ENCODE data around the gene RBM44. TPM values are rescaled to one million over a fixed set of nuclear protein-coding genes. Genes with fewer than 3 reads are reported as not detected.

RBM44 gene
- total and polyA plus RNA-seq, 3 donors from 2014 or later: 15.0 to 23.4 (median 21.1) TPM

DNA sequence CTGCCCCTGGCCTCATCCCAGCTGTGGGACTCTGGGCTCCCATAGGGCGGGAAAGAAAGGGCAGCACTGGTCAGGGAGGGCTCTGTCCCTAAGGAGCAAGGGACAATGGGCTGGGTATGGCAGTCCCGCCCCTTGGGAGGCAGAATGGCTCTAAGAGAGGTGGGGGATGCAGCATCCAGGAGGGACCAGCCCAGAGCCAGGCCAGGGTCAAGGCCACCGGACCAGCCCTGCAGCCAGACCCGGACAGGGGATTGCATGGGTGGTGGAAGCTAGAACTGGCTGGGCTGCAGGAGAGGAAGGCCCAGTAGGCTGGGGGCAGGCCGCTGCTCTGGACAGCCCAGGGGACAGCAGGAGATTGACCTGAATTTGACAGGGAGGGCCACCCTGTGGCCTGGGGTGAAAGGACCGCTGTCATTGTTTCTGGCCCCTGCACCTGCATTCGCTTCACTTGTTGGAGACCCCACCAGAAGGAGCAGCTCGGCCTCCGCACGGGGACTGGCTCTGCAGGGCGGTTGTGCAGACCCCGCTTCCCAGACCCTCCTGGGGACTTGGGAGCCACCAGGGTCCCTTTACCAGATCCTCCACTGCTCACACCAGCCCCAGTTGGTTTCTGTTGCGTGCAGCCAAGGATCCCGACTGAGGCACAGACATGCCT lies 75.4 kb downstream of the RBM44 start:
- Histone ChIP-seq H3K27ac (no peak overlapping the region), H3K27me3 (no peaks in the 10 kb centered on the region), H3K9me3 (no peaks in the 10 kb centered on the region), H3K4me3 (no peak overlapping the region), H3K4me1 (peaks cover 23% of the 10 kb centered on the region), H3K36me3 (ENCODE audit: low read depth, missing control alignments) (no peaks in the 10 kb centered on the region)
- TF ChIP-seq, protein P1, sequence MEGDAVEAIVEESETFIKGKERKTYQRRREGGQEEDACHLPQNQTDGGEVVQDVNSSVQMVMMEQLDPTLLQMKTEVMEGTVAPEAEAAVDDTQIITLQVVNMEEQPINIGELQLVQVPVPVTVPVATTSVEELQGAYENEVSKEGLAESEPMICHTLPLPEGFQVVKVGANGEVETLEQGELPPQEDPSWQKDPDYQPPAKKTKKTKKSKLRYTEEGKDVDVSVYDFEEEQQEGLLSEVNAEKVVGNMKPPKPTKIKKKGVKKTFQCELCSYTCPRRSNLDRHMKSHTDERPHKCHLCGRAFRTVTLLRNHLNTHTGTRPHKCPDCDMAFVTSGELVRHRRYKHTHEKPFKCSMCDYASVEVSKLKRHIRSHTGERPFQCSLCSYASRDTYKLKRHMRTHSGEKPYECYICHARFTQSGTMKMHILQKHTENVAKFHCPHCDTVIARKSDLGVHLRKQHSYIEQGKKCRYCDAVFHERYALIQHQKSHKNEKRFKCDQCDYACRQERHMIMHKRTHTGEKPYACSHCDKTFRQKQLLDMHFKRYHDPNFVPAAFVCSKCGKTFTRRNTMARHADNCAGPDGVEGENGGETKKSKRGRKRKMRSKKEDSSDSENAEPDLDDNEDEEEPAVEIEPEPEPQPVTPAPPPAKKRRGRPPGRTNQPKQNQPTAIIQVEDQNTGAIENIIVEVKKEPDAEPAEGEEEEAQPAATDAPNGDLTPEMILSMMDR (IDR thresholded peaks at IDR 0.05): no peak
- TF ChIP-seq POLR2A (IDR thresholded peaks at IDR 0.05): no peak
- intact Hi-C loops (cut with DNase I; ENCODE audit: low total_unique reads): no loop called here
- WGBS, 2 donors: 87 to 91% methylated on average over 11 to 14 of the region's 14 CpGs
- DNase-seq: no peak

DNA sequence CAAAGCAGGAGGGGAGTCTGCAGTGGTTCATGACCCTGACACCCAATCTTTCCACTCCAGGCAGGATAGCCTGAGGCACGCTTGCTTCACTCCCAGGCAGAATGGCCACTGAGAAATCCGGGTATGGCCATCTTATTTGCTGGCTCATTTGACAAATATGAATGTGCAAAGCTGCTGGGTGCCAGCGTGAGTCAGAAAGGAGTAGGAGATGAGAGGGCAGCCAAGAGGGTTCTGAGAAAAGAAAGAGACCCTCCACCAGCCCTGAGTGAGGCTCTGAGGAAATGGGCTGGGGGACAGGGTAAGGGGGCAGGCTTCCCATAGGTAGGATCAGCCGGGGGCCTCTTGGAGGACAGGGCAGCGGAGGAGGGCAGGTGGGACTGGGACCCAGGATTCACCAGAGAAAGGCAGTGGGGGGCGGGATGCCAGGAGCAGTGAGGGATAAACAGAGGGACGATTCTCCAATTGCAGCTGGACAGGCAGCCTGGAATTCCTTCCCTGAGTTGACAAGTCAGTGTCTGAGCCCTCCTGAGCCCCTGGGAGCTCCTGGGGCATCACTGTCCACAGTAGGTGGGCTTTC lies 76.1 kb downstream of the RBM44 start:
- no peak for TF ChIP-seq POLR2A (IDR thresholded peaks at IDR 0.05)
- TF ChIP-seq, protein P1 (IDR thresholded peaks at IDR 0.05): no peak
- WGBS, 2 donors: 91% methylated on average over 4 to 7 of the region's 7 CpGs
- no peaks in the 10 kb centered on the region for H3K9me3 ChIP-seq
- H3K36me3 ChIP-seq (ENCODE audit: low read depth, missing control alignments): no peaks in the 10 kb centered on the region
- H3K27ac ChIP-seq: no peak overlapping the region
- DNase-seq: no peak
- peaks cover 25% of the 10 kb centered on the region for H3K4me1 ChIP-seq
- intact Hi-C loops (cut with DNase I; ENCODE audit: low total_unique reads): no loop called here
- H3K4me3 ChIP-seq: no peak overlapping the region
- H3K27me3 ChIP-seq: no peaks in the 10 kb centered on the region

DNA sequence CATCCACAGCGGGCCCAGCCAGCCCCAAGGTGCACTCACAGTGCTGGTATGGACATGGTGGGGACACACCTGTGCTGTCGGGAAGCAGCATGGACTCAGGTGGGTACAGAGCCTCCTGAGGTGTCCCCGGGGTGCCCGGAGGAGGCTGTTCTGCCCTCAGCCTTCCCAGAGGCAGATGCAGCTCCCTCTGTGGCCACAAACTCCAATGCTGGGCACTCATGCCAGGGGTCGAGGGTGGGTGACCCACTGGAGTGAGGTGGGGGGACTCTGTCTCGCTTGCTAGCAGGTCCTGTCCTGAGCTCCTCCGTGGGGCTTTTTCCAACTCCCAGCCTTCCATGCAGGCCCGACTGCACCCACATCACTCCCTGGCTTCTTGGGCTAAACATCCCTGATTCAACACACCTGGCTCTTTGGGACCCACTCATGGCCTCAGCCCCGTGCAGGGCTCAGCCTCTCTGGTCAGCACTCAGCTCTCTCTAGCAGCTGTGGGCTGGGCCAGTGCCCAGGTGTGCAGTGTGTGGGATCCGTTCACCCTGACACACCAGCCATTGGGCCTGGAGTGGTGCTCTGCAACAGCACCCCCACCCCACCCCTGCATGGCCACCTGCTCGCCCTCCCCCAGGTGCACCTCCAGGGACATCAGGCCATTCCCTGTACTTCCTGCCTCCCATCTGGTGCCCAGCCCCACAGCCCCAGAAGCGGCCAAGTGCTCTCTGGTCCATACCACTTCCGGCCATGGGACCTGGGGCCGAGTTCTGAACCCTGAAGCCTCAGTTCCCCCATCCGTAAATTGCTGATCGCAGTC lies 76.9 kb downstream of the RBM44 start:
- Histone ChIP-seq H3K27ac (no peak overlapping the region), H3K27me3 (no peaks in the 10 kb centered on the region), H3K9me3 (no peaks in the 10 kb centered on the region), H3K36me3 (ENCODE audit: low read depth, missing control alignments) (no peaks in the 10 kb centered on the region), H3K4me1 (peaks cover 25% of the 10 kb centered on the region), H3K4me3 (no peak overlapping the region)
- intact Hi-C loops (cut with DNase I; ENCODE audit: low total_unique reads): no loop called here
- TF ChIP-seq POLR2A (IDR thresholded peaks at IDR 0.05): no peak
- TF ChIP-seq, protein P1 (IDR thresholded peaks at IDR 0.05): no peak
- no peak for DNase-seq
- WGBS, 2 donors: 89 to 94% methylated on average over 9 to 16 of the region's 16 CpGs

DNA sequence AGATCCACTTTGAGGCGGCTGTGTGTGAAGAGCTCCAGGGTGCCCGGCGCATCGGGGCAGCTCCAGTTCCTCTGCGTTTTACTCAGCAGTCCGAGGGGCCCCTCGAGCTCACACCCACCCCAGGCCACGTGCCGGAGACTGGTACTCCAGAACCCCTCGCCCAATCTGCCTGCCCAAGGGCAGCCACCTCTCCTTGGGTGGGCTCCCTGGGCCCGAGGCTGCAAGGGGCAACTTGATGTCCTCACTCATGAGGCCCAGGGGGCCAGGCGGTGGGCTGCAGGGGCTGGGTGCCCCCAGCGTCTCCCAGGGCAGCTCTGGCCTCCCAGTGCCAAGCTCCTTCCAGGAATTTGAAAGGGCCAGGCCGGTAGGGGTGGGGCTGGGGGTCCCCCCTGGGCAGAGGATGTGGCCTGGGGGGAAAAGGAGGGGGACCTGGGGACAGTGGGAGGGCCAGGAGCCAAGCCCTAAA lies 77.5 kb downstream of the RBM44 start:
- 85 to 93% methylated on average over 13 to 14 of the region's 14 CpGs for WGBS, 2 donors
- H3K27ac ChIP-seq: no peak overlapping the region
- H3K36me3 ChIP-seq (ENCODE audit: low read depth, missing control alignments): no peaks in the 10 kb centered on the region
- H3K4me3 ChIP-seq: no peak overlapping the region
- intact Hi-C loops (cut with DNase I; ENCODE audit: low total_unique reads): no loop called here
- no peak for DNase-seq
- no peaks in the 10 kb centered on the region for H3K27me3 ChIP-seq
- TF ChIP-seq POLR2A (IDR thresholded peaks at IDR 0.05): no peak
- TF ChIP-seq, protein P1 (IDR thresholded peaks at IDR 0.05): no peak
- no peaks in the 10 kb centered on the region for H3K9me3 ChIP-seq
- H3K4me1 ChIP-seq: peaks cover 25% of the 10 kb centered on the region

All from testis (tissue), 3 donors.